ENCODE results near the gene ANKS3. TPM values are rescaled to one million over a fixed set of nuclear protein-coding genes. Genes with fewer than 3 reads are reported as not detected.

ANKS3 gene
- total RNA-seq, 1 experiment from 2014 or later = 26.6 TPM

- ChIA-PET POLR2A (no interaction called here), CTCF (no interaction called here)
- Histone ChIP-seq H3K27ac (ENCODE audit: low read length) (no peak overlapping the region), H3K36me3 (ENCODE audit: control insufficient read depth, insufficient read depth, low read length) (no peaks in the 10 kb centered on the region), H3K9me3 (ENCODE audit: control insufficient read depth, insufficient read depth, low read depth, low read length) (no peaks in the 10 kb centered on the region), H3K4me1 (ENCODE audit: control insufficient read depth, insufficient read depth, low read length) (no peaks in the 10 kb centered on the region), H3K4me3 (ENCODE audit: low read depth in 2 of 2, low read length in 2 of 2) (no peak overlapping the region), H3K27me3 (ENCODE audit: control insufficient read depth, insufficient read depth, low read length) (no peaks in the 10 kb centered on the region)
- intact Hi-C loops (cut with micrococcal nuclease; ENCODE audit: unreplicated experiment) = no loop called here
- ATAC-seq (no peak), DNase-seq (ENCODE audit: low read depth, low spot score) (no peak)
- in situ Hi-C loops (cut with HindIII; ENCODE audit: low pct_unique_long_range_greater_than_20kb, low sequenced_read_pairs) = no loop called here
- TF ChIP-seq CTCF (IDR thresholded peaks at IDR 0.05) (no peak), SIN3A (IDR thresholded peaks at IDR 0.05; ENCODE audit: borderline replicate concordance, insufficient read depth, low read depth, low read length) (no peak), REST (IDR thresholded peaks at IDR 0.05; ENCODE audit: insufficient read depth in 1 of 2, low read depth in 2 of 2, low read length in 1 of 2) (no peak), POLR2AphosphoS5 (IDR thresholded peaks at IDR 0.05; ENCODE audit: low read depth, low read length) (0 out of 2 replicates have a peak, but pooled peaks have one; percentile 41), TCF7L2 (IDR thresholded peaks at IDR 0.05; ENCODE audit: low read depth, low read length) (no peak)
- BruUV-seq (replicated peaks) = no TSS peak
Measured at GRCh38 chr16:4746215-4746614, 12.1 kb upstream of the ANKS3 start.

- Histone ChIP-seq H3K36me3 (ENCODE audit: control insufficient read depth, insufficient read depth, low read length) (no peaks in the 10 kb centered on the region), H3K9me3 (ENCODE audit: control insufficient read depth, insufficient read depth, low read depth, low read length) (no peaks in the 10 kb centered on the region), H3K27me3 (ENCODE audit: control insufficient read depth, insufficient read depth, low read length) (no peaks in the 10 kb centered on the region), H3K4me1 (ENCODE audit: control insufficient read depth, insufficient read depth, low read length) (no peaks in the 10 kb centered on the region), H3K4me3 (ENCODE audit: low read depth in 2 of 2, low read length in 2 of 2) (no peak overlapping the region), H3K27ac (ENCODE audit: low read length) (no peak overlapping the region)
- DNase-seq (ENCODE audit: low read depth, low spot score) (no peak), ATAC-seq (no peak)
- in situ Hi-C loops (cut with HindIII; ENCODE audit: low pct_unique_long_range_greater_than_20kb, low sequenced_read_pairs) (no loop called here), intact Hi-C loops (cut with micrococcal nuclease; ENCODE audit: unreplicated experiment) (no loop called here)
- CTCF ChIA-PET = no interaction called here
- TF ChIP-seq TCF7L2 (IDR thresholded peaks at IDR 0.05; ENCODE audit: low read depth, low read length) = no peak
- TF ChIP-seq SIN3A (IDR thresholded peaks at IDR 0.05; ENCODE audit: borderline replicate concordance, insufficient read depth, low read depth, low read length) = no peak
- TF ChIP-seq POLR2AphosphoS5 (IDR thresholded peaks at IDR 0.05; ENCODE audit: low read depth, low read length) = no peak
- no peak for TF ChIP-seq CTCF (IDR thresholded peaks at IDR 0.05)
- TF ChIP-seq REST (IDR thresholded peaks at IDR 0.05; ENCODE audit: insufficient read depth in 1 of 2, low read depth in 2 of 2, low read length in 1 of 2) = no peak
- POLR2A ChIA-PET = no interaction called here
- no TSS peak for BruUV-seq (replicated peaks)
Measured at GRCh38 chr16:4745274-4745569, 11.2 kb upstream of the ANKS3 start.

Measured in Panc1 (cell line).